DMS 273 treated with DMSO at 0.1 percent for 48 hours (cell line): ENCODE data around the gene ADAM33.

Experiments
- DNase-seq: peaks from one replicate; lab custom pipeline; 2025; lab: John Stamatoyannopoulos, UW

ADAM33 gene

GRCh38 chr20:3681931-3682781 is at the start of gene ADAM33:
TSS of gene ADAM33 (minus strand) at chr20:3682010. CDS start at chr20:3682004, 6 bp downstream.
- no peak for DNase-seq

GRCh38 chr20:3730803-3731672 is 49.2 kb upstream of the ADAM33 start:
- DNase-seq = no peak

- DNase-seq = no peak
Measured at GRCh38 chr20:3729811-3730540, 48.2 kb upstream of the ADAM33 start.

GRCh38 chr20:3729378-3729777 is 47.6 kb upstream of the ADAM33 start:
- DNase-seq = no peak

- DNase-seq = no peak
Measured at GRCh38 chr20:3728876-3729275, 47.1 kb upstream of the ADAM33 start.

- DNase-seq = no peak
Measured at GRCh38 chr20:3728354-3728753, 46.5 kb upstream of the ADAM33 start.

- no peak for DNase-seq
Measured at GRCh38 chr20:3727401-3728021, 45.7 kb upstream of the ADAM33 start.

GRCh38 chr20:3724356-3724755 is 42.5 kb upstream of the ADAM33 start:
- DNase-seq = no peak

- no peak for DNase-seq
Measured at GRCh38 chr20:3723284-3723683, 41.5 kb upstream of the ADAM33 start.

- DNase-seq = no peak
Measured at GRCh38 chr20:3721912-3722311, 40.1 kb upstream of the ADAM33 start.

GRCh38 chr20:3720626-3721025 is 38.8 kb upstream of the ADAM33 start:
- no peak for DNase-seq

- DNase-seq = no peak
Measured at GRCh38 chr20:3720068-3720467, 38.3 kb upstream of the ADAM33 start.

- DNase-seq = no peak
Measured at GRCh38 chr20:3719046-3719445, 37.2 kb upstream of the ADAM33 start.

GRCh38 chr20:3716195-3716834 is 34.5 kb upstream of the ADAM33 start:
- no peak for DNase-seq

GRCh38 chr20:3714092-3714491 is 32.3 kb upstream of the ADAM33 start:
- DNase-seq = no peak

- DNase-seq = no peak
Measured at GRCh38 chr20:3712279-3712873, 30.6 kb upstream of the ADAM33 start, which contains the start of gene SIGLEC1. TSS of gene SIGLEC1 (minus strand) at chr20:3712600. CDS start at chr20:3707128, 5,472 bp downstream.

- DNase-seq = no peak
Measured at GRCh38 chr20:3711484-3711941, 29.7 kb upstream of the ADAM33 start.

- no peak for DNase-seq
Measured at GRCh38 chr20:3710703-3711483, 29.1 kb upstream of the ADAM33 start.

GRCh38 chr20:3710011-3710466 is 28.2 kb upstream of the ADAM33 start:
- DNase-seq = no peak

- DNase-seq = no peak
Measured at GRCh38 chr20:3707508-3707899, 25.7 kb upstream of the ADAM33 start.
